RWPE1 (cell line): Measurements from ENCODE around the gene VWA7.
"Not testable (repeated sequence)": the region's sequence is repeated elsewhere in the genome, so short reads cannot be mapped to it uniquely, and the experiment has no call there.

Experiments used
- CTCF ChIA-PET: fragments of 350-600 bp; sonication (Branson Sonifier 250); formaldehyde crosslinking; extraction: SDS; loops from one replicate; lab custom pipeline; 2021; lab: Yijun Ruan, JAX
- POLR2A ChIA-PET: fragments of 400-600 bp; formaldehyde crosslinking; extraction: SDS; loops from one replicate; lab custom pipeline; 2020; ENCODE audit warnings: antibody characterized with exemption; ENCODE audit not compliant: low non-redundant PET; lab: Yijun Ruan, JAX
- DNase-seq: peaks from one replicate; pipeline ENCODE4 v3.0.0; 2012; ENCODE audit warnings: low spot score
- H3K27ac ChIP-seq: fragments of 450-650 bp; 2 replicates; pipeline ENCODE4 v1.5.1; 2017
- CTCF ChIP-seq: fragments of 450-650 bp; conservative IDR thresholded peaks from 2 replicates; pipeline ENCODE4 v1.5.1; 2017; ENCODE audit warnings: low read depth, mild to moderate bottlenecking

The VWA7 gene

GRCh38 chr6:31776989-31777666, at the start of gene VWA7:
Gene VWA7 (minus strand): TSS chr6:31777328. CDS start chr6:31776779, 549 bp downstream.
- TF ChIP-seq CTCF: no peak
- CTCF ChIA-PET: interaction anchor here (0.5 to 0.7 kb wide), 2 partner anchors 14 to 37 kb away, joined by 3 read pairs; no protein-coding TSS in a partner anchor
- POLR2A ChIA-PET: no interaction called here
- DNase-seq: peak; percentile 94
- H3K27ac ChIP-seq: peak within 1 kb of the TSS; percentile 89

GRCh38 chr6:31826793-31827285, 49.7 kb upstream of the VWA7 start:
- peak overlapping the region; percentile 95 for H3K27ac ChIP-seq
- POLR2A ChIA-PET: interaction anchor here (0.6 to 1.6 kb wide), 4 partner anchors 8 to 21 kb away, joined by 3 to 32 read pairs (median 6); partner anchors contain the start of genes HSPA1A, HSPA1L and LSM2
- DNase-seq: peak; percentile 81
- no peak for TF ChIP-seq CTCF
- CTCF ChIA-PET: interaction anchor here (0.7 kb wide), 1 partner anchor 1587 kb away, joined by 4 read pairs; no protein-coding TSS in a partner anchor

- POLR2A ChIA-PET: no interaction called here
- DNase-seq: no peak
- CTCF ChIA-PET: no interaction called here
- no peak for TF ChIP-seq CTCF
- peak overlapping the region; percentile 95 for H3K27ac ChIP-seq
Observed at GRCh38 chr6:31825553-31825952, 48.4 kb upstream of the VWA7 start.

GRCh38 chr6:31823592-31824196, 46.6 kb upstream of the VWA7 start:
- POLR2A ChIA-PET: interaction anchor here (1.1 kb wide), 1 partner anchor 17 kb away, joined by 3 read pairs; the partner anchor contains the start of gene LSM2
- CTCF ChIA-PET: interaction anchor here (0.6 kb wide), 1 partner anchor 15 kb away, joined by 4 read pairs; no protein-coding TSS in a partner anchor
- DNase-seq: not testable (repeated sequence)
- H3K27ac ChIP-seq: peak overlapping the region; percentile 99

GRCh38 chr6:31822036-31822821, 45.1 kb upstream of the VWA7 start:
- DNase-seq: peak; percentile 59
- no peak for TF ChIP-seq CTCF
- ChIA-PET POLR2A (interaction anchor here (0.5 to 0.7 kb wide), 2 partner anchors 14 to 16 kb away, joined by 3 read pairs; no protein-coding TSS in a partner anchor), CTCF (no interaction called here)
- peak overlapping the region; percentile 99 for H3K27ac ChIP-seq

- POLR2A ChIA-PET: interaction anchor here (0.5 to 0.7 kb wide), 2 partner anchors 15 to 17 kb away, joined by 3 read pairs; no protein-coding TSS in a partner anchor
- peak; percentile 30 for DNase-seq
Observed at GRCh38 chr6:31821301-31822035, 44.3 kb upstream of the VWA7 start.

GRCh38 chr6:31820399-31820798, 43.3 kb upstream of the VWA7 start:
- CTCF ChIA-PET: interaction anchor here (0.6 kb wide), 2 partner anchors 9 to 52 kb away, joined by 3 to 4 read pairs; no protein-coding TSS in a partner anchor

More at GRCh38 chr6:31821301-31822035, 44.3 kb upstream of the VWA7 start:
- H3K27ac ChIP-seq: peak overlapping the region; percentile 99
- CTCF ChIA-PET: no interaction called here
- no peak for TF ChIP-seq CTCF

More at GRCh38 chr6:31820399-31820798, 43.3 kb upstream of the VWA7 start:
- DNase-seq, POLR2A ChIA-PET: not testable (repeated sequence)
- H3K27ac ChIP-seq: peak overlapping the region; percentile 69
